ENCODE measurements around the gene STK39. TPM values are rescaled to one million over a fixed set of nuclear protein-coding genes. Genes with fewer than 3 reads are reported as not detected.

The STK39 gene
- total and polyA plus RNA-seq, 2 donors (not counting 1 experiment from before 2014, with no cell fraction given), result 2.3 to 14.6 TPM

DNA sequence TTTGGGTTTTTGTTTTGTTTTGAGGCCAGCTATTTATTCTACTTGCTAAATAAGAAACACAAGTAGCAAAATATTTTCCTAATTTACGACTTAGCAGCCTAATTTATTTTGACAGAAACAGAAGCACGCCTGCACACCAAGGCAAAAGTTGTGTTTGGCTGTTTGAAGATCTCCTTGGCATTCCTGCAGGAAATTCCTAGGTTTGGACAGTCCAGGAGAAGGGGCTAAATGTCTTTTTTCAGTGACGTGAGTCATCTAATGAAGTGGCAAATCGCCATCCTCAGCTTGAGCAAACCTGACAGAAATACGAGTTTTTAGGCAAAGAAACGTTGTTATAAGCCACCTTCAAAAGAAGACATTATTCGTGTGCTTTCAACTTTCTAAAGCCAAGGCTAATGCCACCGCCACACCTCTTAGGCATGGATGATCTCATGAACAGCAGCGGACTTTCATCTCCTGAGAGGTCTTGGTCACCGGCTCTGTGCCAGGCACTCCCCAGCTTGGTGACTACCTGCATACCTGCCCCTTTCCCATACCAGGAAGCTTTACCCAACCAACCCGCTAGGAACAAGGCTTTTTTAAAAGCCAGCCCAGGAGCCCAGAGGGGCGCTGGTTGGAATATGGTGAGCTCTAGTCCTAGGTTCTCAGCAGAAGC is 30.9 kb downstream of the STK39 start:
- H3K27ac Mint-ChIP-seq, result no peak overlapping the region
- no peak overlapping the region for H3K4me3 Mint-ChIP-seq
- H3K9me3 Mint-ChIP-seq (ENCODE audit: insufficient read depth), result no peaks in the 10 kb centered on the region
- no peaks in the 10 kb centered on the region for H4K20me1 ChIP-seq (ENCODE audit: control insufficient read depth, insufficient read depth, low read length, poor library complexity, severe bottlenecking)
- no peak for DNase-seq
- no peaks in the 10 kb centered on the region for H3K27me3 Mint-ChIP-seq
- H3K4me2 ChIP-seq (replicated peaks; ENCODE audit: low read depth, low read length, poor library complexity, severe bottlenecking), result no peak overlapping the region
- H3K27me3 ChIP-seq (replicated peaks in 1 of 4; ENCODE audit: control extremely low read depth in 1 of 4, control insufficient read depth in 3 of 4, insufficient read depth in 4 of 4, low read length in 3 of 4), result no peaks in the 10 kb centered on the region
- intact Hi-C loops (cut with micrococcal nuclease), result no loop called here
- no peak for ATAC-seq (ENCODE audit: low read depth)
- no peak for TF ChIP-seq EZH2 (IDR thresholded peaks at IDR 0.05; ENCODE audit: borderline replicate concordance, insufficient read depth, low read depth, low read length, poor library complexity, severe bottlenecking)
- TF ChIP-seq, protein P1, sequence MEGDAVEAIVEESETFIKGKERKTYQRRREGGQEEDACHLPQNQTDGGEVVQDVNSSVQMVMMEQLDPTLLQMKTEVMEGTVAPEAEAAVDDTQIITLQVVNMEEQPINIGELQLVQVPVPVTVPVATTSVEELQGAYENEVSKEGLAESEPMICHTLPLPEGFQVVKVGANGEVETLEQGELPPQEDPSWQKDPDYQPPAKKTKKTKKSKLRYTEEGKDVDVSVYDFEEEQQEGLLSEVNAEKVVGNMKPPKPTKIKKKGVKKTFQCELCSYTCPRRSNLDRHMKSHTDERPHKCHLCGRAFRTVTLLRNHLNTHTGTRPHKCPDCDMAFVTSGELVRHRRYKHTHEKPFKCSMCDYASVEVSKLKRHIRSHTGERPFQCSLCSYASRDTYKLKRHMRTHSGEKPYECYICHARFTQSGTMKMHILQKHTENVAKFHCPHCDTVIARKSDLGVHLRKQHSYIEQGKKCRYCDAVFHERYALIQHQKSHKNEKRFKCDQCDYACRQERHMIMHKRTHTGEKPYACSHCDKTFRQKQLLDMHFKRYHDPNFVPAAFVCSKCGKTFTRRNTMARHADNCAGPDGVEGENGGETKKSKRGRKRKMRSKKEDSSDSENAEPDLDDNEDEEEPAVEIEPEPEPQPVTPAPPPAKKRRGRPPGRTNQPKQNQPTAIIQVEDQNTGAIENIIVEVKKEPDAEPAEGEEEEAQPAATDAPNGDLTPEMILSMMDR (IDR thresholded peaks at IDR 0.05), result no peak
- no peaks in the 10 kb centered on the region for H3K9me3 ChIP-seq (ENCODE audit: control extremely low read depth in 1 of 3, control insufficient read depth in 2 of 3, insufficient read depth in 1 of 3, low read length in 2 of 3)
- no peak overlapping the region for H3K9ac ChIP-seq (ENCODE audit: low read length)
- 95% methylated on average over 9 of the region's 12 CpGs for WGBS (ENCODE audit: insufficient coverage)
- peaks cover 16% of the 10 kb centered on the region for H3K4me1 Mint-ChIP-seq
- H3K36me3 ChIP-seq (replicated peaks in 1 of 2; ENCODE audit: control extremely low read depth in 1 of 2, control insufficient read depth in 1 of 2, extremely low read depth in 1 of 2, insufficient read depth in 2 of 2, low read length in 1 of 2), result no peaks in the 10 kb centered on the region
- CTCF ChIA-PET, result no interaction called here
- POLR2A ChIA-PET, result no interaction called here
- no peak overlapping the region for H3K4me3 ChIP-seq (ENCODE audit: control extremely low read depth in 1 of 5, extremely low read depth in 1 of 5, insufficient read depth in 1 of 5, low read depth in 2 of 5, low read length in 4 of 5)
- peaks cover 9% of the 10 kb centered on the region for H3K79me2 ChIP-seq (ENCODE audit: control insufficient read depth, insufficient read depth, low read length)
- no peak overlapping the region for H3K27ac ChIP-seq (ENCODE audit: low read length in 2 of 2)
- peaks cover 9 to 15% of the 10 kb centered on the region in 2 donors for H3K4me1 ChIP-seq (ENCODE audit: control insufficient read depth in 2 of 2, insufficient read depth in 2 of 2, low read length in 2 of 2)
- H2AFZ ChIP-seq (ENCODE audit: insufficient read depth, low read depth, low read length, poor library complexity, severe bottlenecking), result no peak overlapping the region

DNA sequence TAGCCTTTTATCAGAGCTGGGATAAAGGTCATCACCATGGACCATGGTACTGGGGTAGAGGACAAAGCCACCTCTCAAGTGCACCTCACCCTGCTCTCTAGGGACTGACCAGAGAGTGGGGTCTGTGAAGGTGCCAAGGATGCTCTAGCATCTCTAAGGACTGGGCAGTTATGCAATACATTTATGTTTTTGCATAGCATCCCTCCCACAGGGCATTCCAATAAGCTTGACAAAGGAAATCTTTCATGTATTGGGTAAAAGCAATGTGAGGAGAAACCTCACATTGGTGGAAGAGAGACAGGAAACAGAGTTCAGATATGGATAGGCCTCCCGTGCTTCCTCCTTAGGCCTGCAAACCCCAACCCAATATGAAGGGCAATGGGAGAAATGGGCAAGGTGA is 31.6 kb downstream of the STK39 start:
- H3K79me2 ChIP-seq (ENCODE audit: control insufficient read depth, insufficient read depth, low read length), result peaks cover 9% of the 10 kb centered on the region
- H3K4me2 ChIP-seq (replicated peaks; ENCODE audit: low read depth, low read length, poor library complexity, severe bottlenecking), result no peak overlapping the region
- peaks cover 21% of the 10 kb centered on the region for H3K4me1 Mint-ChIP-seq
- H3K36me3 ChIP-seq (replicated peaks in 1 of 2; ENCODE audit: control extremely low read depth in 1 of 2, control insufficient read depth in 1 of 2, extremely low read depth in 1 of 2, insufficient read depth in 2 of 2, low read length in 1 of 2), result no peaks in the 10 kb centered on the region
- 88% methylated on average over 1 of the region's 1 CpG for WGBS (ENCODE audit: insufficient coverage)
- no peaks in the 10 kb centered on the region for H3K27me3 ChIP-seq (replicated peaks in 1 of 4; ENCODE audit: control extremely low read depth in 1 of 4, control insufficient read depth in 3 of 4, insufficient read depth in 4 of 4, low read length in 3 of 4)
- CTCF ChIA-PET, result interaction anchor here (1.3 kb wide), 1 partner anchor 78 kb away, joined by 3 read pairs; no protein-coding TSS in a partner anchor
- H3K4me3 ChIP-seq (ENCODE audit: control extremely low read depth in 1 of 5, extremely low read depth in 1 of 5, insufficient read depth in 1 of 5, low read depth in 2 of 5, low read length in 4 of 5), result no peak overlapping the region
- H3K27me3 Mint-ChIP-seq, result no peaks in the 10 kb centered on the region
- DNase-seq (no peak), ATAC-seq (ENCODE audit: low read depth) (no peak)
- peaks cover 13 to 21% of the 10 kb centered on the region in 2 donors for H3K4me1 ChIP-seq (ENCODE audit: control insufficient read depth in 2 of 2, insufficient read depth in 2 of 2, low read length in 2 of 2)
- no peak overlapping the region for H3K9ac ChIP-seq (ENCODE audit: low read length)
- intact Hi-C loops (cut with micrococcal nuclease), result no loop called here
- POLR2A ChIA-PET, result interaction anchor here (0.6 kb wide), 1 partner anchor 19 kb away, joined by 8 read pairs; no protein-coding TSS in a partner anchor
- no peak overlapping the region for H3K4me3 Mint-ChIP-seq
- no peaks in the 10 kb centered on the region for H4K20me1 ChIP-seq (ENCODE audit: control insufficient read depth, insufficient read depth, low read length, poor library complexity, severe bottlenecking)
- no peak overlapping the region for H3K27ac Mint-ChIP-seq
- no peak overlapping the region for H2AFZ ChIP-seq (ENCODE audit: insufficient read depth, low read depth, low read length, poor library complexity, severe bottlenecking)
- no peak for TF ChIP-seq EZH2 (IDR thresholded peaks at IDR 0.05; ENCODE audit: borderline replicate concordance, insufficient read depth, low read depth, low read length, poor library complexity, severe bottlenecking)
- TF ChIP-seq, protein P1 (IDR thresholded peaks at IDR 0.05), result no peak
- H3K27ac ChIP-seq (ENCODE audit: low read length in 2 of 2), result no peak overlapping the region
- H3K9me3 ChIP-seq (ENCODE audit: control extremely low read depth in 1 of 3, control insufficient read depth in 2 of 3, insufficient read depth in 1 of 3, low read length in 2 of 3), result no peaks in the 10 kb centered on the region
- H3K9me3 Mint-ChIP-seq (ENCODE audit: insufficient read depth), result no peaks in the 10 kb centered on the region

Data from B cell (primary cell).